Activated B cell treated with CpG ODN at 0.5 μM for 24 hours (primary cell): ENCODE results near the gene AKAP1. TPM values are rescaled to one million over a fixed set of nuclear protein-coding genes. Genes with fewer than 3 reads are reported as not detected.
A peak's percentile ranks its signal among the peaks of the same experiment; 100 is the strongest.

Source experiments
- ATAC-seq: fragments of 200-7000 bp; cut with Tn5 transposase; one replicate; pipeline ENCODE4 v1.10.0; 2021; ENCODE audit warnings: low read depth, mild to moderate bottlenecking, moderate library complexity
- CTCF ChIA-PET: fragments of 350-600 bp; sonication (Branson Sonifier 250); formaldehyde crosslinking; loops from one replicate; lab custom pipeline; 2021; ENCODE audit warnings: antibody characterized with exemption; lab: Charles Lee
- POLR2A ChIA-PET: fragments of 350-600 bp; sonication (Branson Sonifier 250); formaldehyde crosslinking; loops from one replicate; lab custom pipeline; 2021; ENCODE audit warnings: antibody characterized with exemption; lab: Charles Lee
- DNase-seq: peaks from one replicate; pipeline ENCODE4 v3.0.0; 2022
- H3K27ac Mint-ChIP-seq: one replicate; pipeline ENCODE4 v1.8.0; 2020; ENCODE audit warnings: mixed read lengths
- H3K27me3 Mint-ChIP-seq: one replicate; pipeline ENCODE4 v1.8.0; 2021; ENCODE audit warnings: mixed read lengths
- H3K36me3 Mint-ChIP-seq: one replicate; pipeline ENCODE4 v1.8.0; 2021; ENCODE audit warnings: low read depth, mixed read lengths
- H3K4me1 Mint-ChIP-seq: one replicate; pipeline ENCODE4 v1.8.0; 2021; ENCODE audit warnings: mixed read lengths
- H3K4me3 Mint-ChIP-seq: one replicate; pipeline ENCODE4 v1.8.0; 2020; ENCODE audit warnings: mild to moderate bottlenecking, mixed read lengths
- H3K9me3 Mint-ChIP-seq: one replicate; pipeline ENCODE4 v1.8.0; 2020; ENCODE audit warnings: mixed read lengths
- CTCF ChIP-seq: fragments of 200-600 bp; IDR thresholded peaks from one replicate; pipeline ENCODE4 v1.8.0; 2022; ENCODE audit warnings: antibody characterized with exemption, mild to moderate bottlenecking
- intact Hi-C: fragments of 100-400 bp; cut with micrococcal nuclease; formaldehyde crosslinking; loops from one replicate; pipeline ENCODE4 v1.15.1; 2024
- total RNA-seq: library from RNA; stranded (reverse); gene quantifications from 2 replicates; pipeline ENCODE4 v1.2.3, GENCODE V29; 2022

The AKAP1 gene
- total RNA-seq = 22.5 and 26.2 TPM in 2 replicates

DNA sequence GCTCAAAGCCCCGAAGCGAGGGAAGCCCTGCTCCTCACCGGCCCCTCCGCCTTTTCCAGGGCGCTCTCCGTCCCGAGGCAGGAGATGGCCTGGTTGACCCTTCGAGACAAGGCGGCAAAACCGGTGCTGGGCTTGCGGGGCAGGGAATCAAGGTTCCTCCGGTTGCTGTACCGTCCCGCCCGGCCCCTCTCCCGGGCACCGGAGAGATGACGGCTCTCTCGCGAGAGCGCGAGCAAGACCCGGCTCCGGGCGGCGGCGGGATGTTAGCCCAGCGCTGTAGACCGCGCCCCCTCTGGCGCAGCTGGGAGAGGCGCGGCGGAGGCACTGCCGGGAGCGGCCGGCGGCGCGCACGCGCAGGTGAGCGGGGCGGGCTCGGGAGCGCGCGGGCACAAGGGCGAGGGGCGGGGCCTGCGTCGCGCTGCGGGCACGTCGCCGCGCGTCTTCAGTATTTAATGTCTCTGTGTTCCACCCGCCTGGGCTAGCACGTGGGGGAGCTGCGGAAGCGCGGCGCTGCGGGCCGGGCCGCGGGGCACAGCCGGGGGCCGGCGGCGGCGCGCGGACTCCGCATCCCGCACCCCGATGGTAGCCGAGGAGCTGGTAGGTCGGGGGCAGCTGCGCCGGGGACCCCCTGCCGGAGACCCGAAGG is at the start of gene AKAP1:
TSS of gene AKAP1 (plus strand) at position 445 of the 646 bp plus-strand sequence. CDS start 20,219 bp downstream, outside the sequence.
- no peaks in the 10 kb centered on the region for H3K9me3 Mint-ChIP-seq
- peaks cover 25% of the 10 kb centered on the region for H3K4me1 Mint-ChIP-seq
- ATAC-seq (peak; percentile 89), DNase-seq (peak; percentile 94)
- peak within 1 kb of the TSS; percentile 90 for H3K4me3 Mint-ChIP-seq
- no peaks in the 10 kb centered on the region for H3K27me3 Mint-ChIP-seq
- ChIA-PET POLR2A (interaction anchor here (0.5 to 2.4 kb wide), 12 partner anchors 10 to 1619 kb away, joined by 3 to 13 read pairs (median 5); partner anchors contain the start of genes MRPS23, SCPEP1, SRSF1 and TRIM25), CTCF (interaction anchor here (0.7 kb wide), 1 partner anchor 89 kb away, joined by 3 read pairs; no protein-coding TSS in a partner anchor)
- intact Hi-C loops = loop anchor here (1.0 to 10.0 kb wide), 9 partner anchors 80 to 1430 kb away; partner anchors contain the start of genes C17orf67, DYNLL2, MRPS23 and MSI2
- no peak for TF ChIP-seq CTCF
- peak within 1 kb of the TSS; percentile 91 for H3K27ac Mint-ChIP-seq
- H3K36me3 Mint-ChIP-seq = peaks cover 3% of the 10 kb centered on the region

DNA sequence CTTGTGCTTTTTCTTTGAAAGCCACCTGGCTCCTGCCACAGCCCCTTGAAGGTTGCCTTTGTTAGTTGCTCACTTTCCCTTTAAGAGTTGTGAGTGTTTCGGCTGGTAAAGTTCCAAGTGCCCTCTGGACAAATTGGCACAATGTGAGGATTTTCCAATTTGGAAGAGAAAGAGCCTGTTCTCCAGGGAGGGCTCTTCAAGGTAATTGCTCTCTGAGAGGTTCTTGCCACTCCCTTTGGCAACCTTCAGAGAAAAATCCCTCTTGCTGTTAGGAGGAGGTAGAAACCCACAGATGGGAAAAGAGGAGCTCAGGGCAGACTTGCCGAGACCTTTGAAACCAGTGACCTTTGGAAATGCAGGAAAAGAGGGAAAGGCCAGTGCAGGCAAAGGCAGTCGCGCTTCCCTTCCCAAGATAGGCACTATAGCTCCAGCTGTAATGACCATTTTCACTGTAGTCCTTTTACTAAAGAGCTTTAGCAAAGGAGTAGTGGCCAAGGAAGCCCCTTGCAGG is 49.0 kb upstream of the AKAP1 start:
- H3K4me1 Mint-ChIP-seq = no peaks in the 10 kb centered on the region
- H3K27me3 Mint-ChIP-seq = peaks cover 20% of the 10 kb centered on the region
- H3K4me3 Mint-ChIP-seq = no peak overlapping the region
- CTCF ChIA-PET = no interaction called here
- H3K9me3 Mint-ChIP-seq = no peaks in the 10 kb centered on the region
- H3K36me3 Mint-ChIP-seq = no peaks in the 10 kb centered on the region
- H3K27ac Mint-ChIP-seq = no peak overlapping the region
- POLR2A ChIA-PET = interaction anchor here (0.6 kb wide), 1 partner anchor 122 kb away, joined by 3 read pairs; the partner anchor contains the start of gene TRIM25
- intact Hi-C loops = no loop called here
- no peak for TF ChIP-seq CTCF
- DNase-seq (no peak), ATAC-seq (no peak)

DNA sequence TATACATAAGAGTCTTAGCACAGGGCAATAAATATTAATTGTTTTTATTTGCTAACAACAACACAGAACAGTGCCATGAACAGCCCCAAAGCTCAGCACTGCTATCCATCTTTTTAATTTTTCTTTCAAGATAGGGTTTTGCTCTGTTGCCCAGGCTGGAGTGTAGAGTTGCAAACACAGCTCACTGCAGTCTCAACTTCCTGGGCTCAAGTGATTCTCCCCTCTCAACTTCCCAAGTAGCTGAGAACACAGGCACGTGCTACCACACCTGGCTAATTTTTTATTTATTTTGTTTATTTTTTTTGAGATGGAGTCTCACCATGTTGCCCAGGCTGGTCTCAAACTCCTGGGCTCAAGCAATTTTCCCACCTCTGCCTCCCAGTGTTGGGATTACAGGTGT is 47.6 kb upstream of the AKAP1 start:
- TF ChIP-seq CTCF = no peak
- Mint-ChIP-seq H3K36me3 (no peaks in the 10 kb centered on the region), H3K27ac (no peak overlapping the region), H3K4me1 (no peaks in the 10 kb centered on the region), H3K27me3 (peaks cover 22% of the 10 kb centered on the region), H3K9me3 (no peaks in the 10 kb centered on the region), H3K4me3 (no peak overlapping the region)
- ChIA-PET POLR2A (no interaction called here), CTCF (no interaction called here)
- intact Hi-C loops = no loop called here
- no peak for DNase-seq
- ATAC-seq = no peak

DNA sequence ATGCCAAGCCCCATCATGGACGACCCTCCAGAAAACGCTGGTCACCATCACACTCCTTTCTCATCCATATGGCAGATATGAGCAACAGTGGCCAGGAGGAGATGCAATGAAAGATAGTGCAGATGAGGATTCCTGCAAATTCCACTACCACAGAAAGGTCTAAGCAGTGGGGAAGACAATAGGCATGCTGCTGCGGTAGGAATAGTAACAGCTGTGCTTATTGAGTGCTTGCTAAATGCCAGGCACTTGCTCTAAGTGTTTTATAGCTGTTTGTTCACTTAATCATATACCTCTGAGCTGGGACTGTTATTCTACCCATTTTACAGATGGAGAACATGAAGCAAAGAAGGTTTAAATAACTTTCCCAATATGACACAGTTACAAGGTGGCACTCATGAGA is 46.6 kb upstream of the AKAP1 start:
- Mint-ChIP-seq H3K27me3 (peaks cover 26% of the 10 kb centered on the region), H3K4me1 (no peaks in the 10 kb centered on the region), H3K36me3 (no peaks in the 10 kb centered on the region), H3K27ac (no peak overlapping the region), H3K9me3 (no peaks in the 10 kb centered on the region), H3K4me3 (no peak overlapping the region)
- no peak for DNase-seq
- ChIA-PET CTCF (no interaction called here), POLR2A (no interaction called here)
- intact Hi-C loops = no loop called here
- TF ChIP-seq CTCF = no peak
- no peak for ATAC-seq

GRCh38 chr17:57040571-57040970 is 44.5 kb upstream of the AKAP1 start:
- no peak for TF ChIP-seq CTCF
- H3K4me3 Mint-ChIP-seq = no peak overlapping the region
- intact Hi-C loops = no loop called here
- ChIA-PET CTCF (no interaction called here), POLR2A (no interaction called here)
- H3K36me3 Mint-ChIP-seq = no peaks in the 10 kb centered on the region
- DNase-seq (no peak), ATAC-seq (no peak)
- no peak overlapping the region for H3K27ac Mint-ChIP-seq
- peaks cover 36% of the 10 kb centered on the region for H3K27me3 Mint-ChIP-seq
- H3K9me3 Mint-ChIP-seq = no peaks in the 10 kb centered on the region
- H3K4me1 Mint-ChIP-seq = peaks cover 6% of the 10 kb centered on the region
